Keratinocyte (primary cell): ENCODE results near the gene IFFO2. TPM values are rescaled to one million over a fixed set of nuclear protein-coding genes. Genes with fewer than 3 reads are reported as not detected.

Source experiments
- DNase-seq: peaks from one replicate; pipeline ENCODE4 v3.0.0-alpha.2; 2011; ENCODE audit warnings: low read depth, missing footprints, low spot score
- FAIRE-seq: peaks from 2 replicates; lab custom pipeline; 2011; peaks lifted over from hg19 to GRCh38; lab: Jason Lieb, UNC
- H2AFZ ChIP-seq: 2 replicates; pipeline ENCODE4 v1.6.0; 2012; ENCODE audit warnings: low read length, control low read depth, inconsistent platforms; ENCODE audit not compliant: control insufficient read depth
- H3K27ac ChIP-seq: 2 replicates; pipeline ENCODE4 v1.5.1; 2011; ENCODE audit warnings: low read length; ENCODE audit not compliant: control insufficient read depth, insufficient read depth
- H3K27me3 ChIP-seq: 3 replicates; pipeline ENCODE4 v1.6.0; 2011; ENCODE audit warnings: low read length; ENCODE audit not compliant: control insufficient read depth, insufficient read depth; ENCODE audit errors: extremely low read depth
- H3K36me3 ChIP-seq, 2 experiments: 2 replicates in 1 of 2; 3 replicates in 1 of 2; pipeline ENCODE4 v1.5.1; 2011; ENCODE audit warnings: low read length in 2 of 2, mild to moderate bottlenecking in 1 of 2; ENCODE audit not compliant: control insufficient read depth in 2 of 2, insufficient read depth in 2 of 2; ENCODE audit errors: extremely low read depth in 1 of 2
- H3K4me1 ChIP-seq: 3 replicates; pipeline ENCODE4 v1.5.1; 2011; ENCODE audit warnings: low read length; ENCODE audit not compliant: control insufficient read depth, insufficient read depth; ENCODE audit errors: extremely low read depth
- H3K4me2 ChIP-seq: 3 replicates; pipeline ENCODE4 v1.6.0; 2011; ENCODE audit warnings: low read depth, low read length; ENCODE audit not compliant: control insufficient read depth, insufficient read depth; ENCODE audit errors: extremely low read depth
- H3K4me3 ChIP-seq, 3 experiments: fragments of 200-600 bp in 1 of 3; sonication (generic) in 1 of 3; 2 replicates in 2 of 3; 3 replicates in 1 of 3; pipeline ENCODE4 v1.5.1; 2011 to 2016; ENCODE audit warnings: low read length in 3 of 3, mild to moderate bottlenecking in 3 of 3, control low read depth in 2 of 3, inconsistent platforms in 1 of 3, low read depth in 1 of 3, mixed read lengths in 1 of 3, mixed run types in 1 of 3, moderate library complexity in 1 of 3; ENCODE audit not compliant: control insufficient read depth in 2 of 3, insufficient read depth in 2 of 3; ENCODE audit errors: extremely low read depth in 1 of 3
- H3K79me2 ChIP-seq: 2 replicates; pipeline ENCODE4 v1.6.0; 2012; ENCODE audit warnings: low read length; ENCODE audit not compliant: control insufficient read depth, insufficient read depth
- H3K9ac ChIP-seq: 3 replicates; pipeline ENCODE4 v1.6.0; 2011; ENCODE audit warnings: low read length; ENCODE audit not compliant: control insufficient read depth, insufficient read depth; ENCODE audit errors: extremely low read depth
- H3K9me1 ChIP-seq: 3 replicates; pipeline ENCODE4 v1.6.0; 2011; ENCODE audit warnings: low read length; ENCODE audit not compliant: control insufficient read depth, insufficient read depth; ENCODE audit errors: extremely low read depth
- H3K9me3 ChIP-seq: 2 replicates; pipeline ENCODE4 v1.5.1; 2012; ENCODE audit warnings: low read depth, low read length; ENCODE audit not compliant: control insufficient read depth
- H4K20me1 ChIP-seq: 3 replicates; pipeline ENCODE4 v1.6.0; 2011; ENCODE audit warnings: low read length; ENCODE audit not compliant: control insufficient read depth, insufficient read depth; ENCODE audit errors: extremely low read depth
- EZH2 ChIP-seq: IDR thresholded peaks from one replicate; pipeline ENCODE4 v1.6.1; 2012; ENCODE audit warnings: inconsistent platforms, mild to moderate bottlenecking, low read length, moderate library complexity
- dilution Hi-C: fragments of 300-500 bp; cut with MboI; formaldehyde crosslinking; loops from one replicate; pipeline ENCODE4 v1.7.0; 2020; ENCODE audit warnings: low sequenced_read_pairs; ENCODE audit not compliant: extremely low pct_ligation_motif_present
- polyA plus RNA-seq, 5 experiments: library from polyadenylated mRNA; depleted of rRNA in 3 of 5; stranded (reverse) in 3 of 5; stranded (forward) in 1 of 5; unstranded in 1 of 5; fragments of >200 nt; gene quantifications; 1 replicate in 1 of 5; 2 replicates in 3 of 5; 3 replicates in 1 of 5; pipeline versions ENCODE4 v1.2.1 to v1.2.3, GENCODE V29; 2011 to 2012; ENCODE audit warnings: missing spikeins in 2 of 5, low read depth in 1 of 5, low replicate concordance in 1 of 5
- TF ChIP-seq, protein P1 (sequence below), 3 experiments: IDR thresholded peaks in 1 of 3; conservative IDR thresholded peaks in 1 of 3; optimal IDR thresholded peaks in 1 of 3; 2 replicates in 2 of 3; 3 replicates in 1 of 3; pipeline versions ENCODE3 to v1.5.1; 2011; ENCODE audit warnings: low read length in 3 of 3, mild to moderate bottlenecking in 3 of 3, moderate library complexity in 2 of 3, control low read depth in 1 of 3, inconsistent platforms in 1 of 3; ENCODE audit not compliant: insufficient read depth in 2 of 3; ENCODE audit errors: extremely low read depth in 1 of 3

IFFO2 gene
- polyA plus RNA-seq, 1 donor (not counting 4 experiments of a cell fraction or from before 2014, with no cell fraction given), result 57.9 TPM

DNA sequence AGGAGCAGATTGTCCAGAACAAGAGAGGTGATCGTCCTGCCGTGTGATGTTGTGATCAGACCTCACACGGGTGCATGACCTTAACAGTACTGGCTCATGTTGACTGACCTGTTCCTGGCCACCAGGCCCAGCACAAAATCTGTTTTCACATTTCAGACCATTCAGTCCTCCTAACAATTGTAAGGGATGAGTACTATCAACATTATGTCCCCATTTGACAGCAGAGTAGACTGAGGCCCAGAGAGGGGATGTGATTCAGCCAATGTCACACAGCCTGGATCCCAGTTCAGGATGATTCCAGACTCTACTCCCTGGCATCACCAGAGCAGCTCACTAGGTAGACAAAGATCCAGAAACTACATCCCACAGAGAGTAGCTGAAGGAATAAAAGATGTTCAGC is 89.6 kb downstream of the IFFO2 start:
- no peaks in the 10 kb centered on the region for H3K9me1 ChIP-seq
- H3K4me2 ChIP-seq, result no peak overlapping the region
- no peaks in the 10 kb centered on the region for H3K4me1 ChIP-seq
- no peaks in the 10 kb centered on the region for H3K79me2 ChIP-seq
- peaks cover 5% of the 10 kb centered on the region for H3K27me3 ChIP-seq
- H3K4me3 ChIP-seq, result no peak overlapping the region
- no peaks in the 10 kb centered on the region for H3K9me3 ChIP-seq
- H4K20me1 ChIP-seq, result no peaks in the 10 kb centered on the region
- no peak overlapping the region for H3K9ac ChIP-seq
- H3K27ac ChIP-seq, result no peak overlapping the region
- dilution Hi-C loops, result no loop called here
- FAIRE-seq (no peak), DNase-seq (no peak)
- no peak overlapping the region for H2AFZ ChIP-seq
- peaks cover 0 to 2% of the 10 kb centered on the region in 2 experiments for H3K36me3 ChIP-seq
- TF ChIP-seq, protein P1, sequence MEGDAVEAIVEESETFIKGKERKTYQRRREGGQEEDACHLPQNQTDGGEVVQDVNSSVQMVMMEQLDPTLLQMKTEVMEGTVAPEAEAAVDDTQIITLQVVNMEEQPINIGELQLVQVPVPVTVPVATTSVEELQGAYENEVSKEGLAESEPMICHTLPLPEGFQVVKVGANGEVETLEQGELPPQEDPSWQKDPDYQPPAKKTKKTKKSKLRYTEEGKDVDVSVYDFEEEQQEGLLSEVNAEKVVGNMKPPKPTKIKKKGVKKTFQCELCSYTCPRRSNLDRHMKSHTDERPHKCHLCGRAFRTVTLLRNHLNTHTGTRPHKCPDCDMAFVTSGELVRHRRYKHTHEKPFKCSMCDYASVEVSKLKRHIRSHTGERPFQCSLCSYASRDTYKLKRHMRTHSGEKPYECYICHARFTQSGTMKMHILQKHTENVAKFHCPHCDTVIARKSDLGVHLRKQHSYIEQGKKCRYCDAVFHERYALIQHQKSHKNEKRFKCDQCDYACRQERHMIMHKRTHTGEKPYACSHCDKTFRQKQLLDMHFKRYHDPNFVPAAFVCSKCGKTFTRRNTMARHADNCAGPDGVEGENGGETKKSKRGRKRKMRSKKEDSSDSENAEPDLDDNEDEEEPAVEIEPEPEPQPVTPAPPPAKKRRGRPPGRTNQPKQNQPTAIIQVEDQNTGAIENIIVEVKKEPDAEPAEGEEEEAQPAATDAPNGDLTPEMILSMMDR (optimal IDR thresholded peaks at IDR 0.05 in 1 of 3, IDR thresholded peaks at IDR 0.05 in 1 of 3, conservative IDR thresholded peaks at IDR 0.05 in 1 of 3; ENCODE audit: extremely low read depth in 1 of 3, insufficient read depth in 2 of 3, low read length in 3 of 3), result no peak
- TF ChIP-seq EZH2, result no peak

DNA sequence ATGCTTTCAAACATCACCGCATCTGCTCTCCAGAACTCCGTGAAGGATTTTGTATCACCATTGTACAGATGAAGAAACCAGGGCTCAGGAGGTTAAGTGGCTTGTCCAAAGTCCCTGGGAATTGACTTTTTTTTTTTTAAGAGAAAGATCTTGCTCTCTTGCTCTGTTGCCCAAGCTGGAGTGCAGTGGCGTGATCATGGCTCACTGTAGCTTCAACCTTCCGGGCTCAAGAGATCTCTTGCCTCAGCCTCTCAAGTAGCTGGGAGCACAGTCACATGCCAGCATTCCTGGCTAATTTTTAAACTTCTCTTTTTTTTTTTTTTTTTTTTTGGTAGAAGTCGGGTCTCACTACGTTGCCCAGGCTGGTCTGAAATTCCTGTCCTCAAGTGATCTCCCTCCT is 90.2 kb downstream of the IFFO2 start:
- H3K4me3 ChIP-seq, result no peak overlapping the region
- H3K36me3 ChIP-seq, result no peaks in the 10 kb centered on the region
- H3K27ac ChIP-seq, result no peak overlapping the region
- no peaks in the 10 kb centered on the region for H3K9me1 ChIP-seq
- no peak overlapping the region for H2AFZ ChIP-seq
- no peaks in the 10 kb centered on the region for H3K79me2 ChIP-seq
- H4K20me1 ChIP-seq, result no peaks in the 10 kb centered on the region
- dilution Hi-C loops, result no loop called here
- no peaks in the 10 kb centered on the region for H3K9me3 ChIP-seq
- H3K9ac ChIP-seq, result no peak overlapping the region
- no peak overlapping the region for H3K4me2 ChIP-seq
- DNase-seq, result no peak
- no peak for FAIRE-seq
- H3K27me3 ChIP-seq, result peaks cover 5% of the 10 kb centered on the region
- TF ChIP-seq, protein P1 (optimal IDR thresholded peaks at IDR 0.05 in 1 of 3, IDR thresholded peaks at IDR 0.05 in 1 of 3, conservative IDR thresholded peaks at IDR 0.05 in 1 of 3; ENCODE audit: extremely low read depth in 1 of 3, insufficient read depth in 2 of 3, low read length in 3 of 3), result no peak
- no peak for TF ChIP-seq EZH2
- no peaks in the 10 kb centered on the region for H3K4me1 ChIP-seq
